NCI-H748 (cell line): ENCODE results near the gene SYCE3.

ENCODE experiments used
- DNase-seq: peaks from one replicate; lab custom pipeline; 2025; ENCODE audit not compliant: unreplicated experiment; lab: John Stamatoyannopoulos, UW

The SYCE3 gene

GRCh38 chr22:50504369-50505211 lies 58.1 kb downstream of the SYCE3 start:
- no peak for DNase-seq

- DNase-seq = no peak
Observed at GRCh38 chr22:50503475-50504145, 59.1 kb downstream of the SYCE3 start.

- no peak for DNase-seq
Observed at GRCh38 chr22:50502628-50503474, 59.9 kb downstream of the SYCE3 start.

GRCh38 chr22:50502096-50502495 lies 60.6 kb downstream of the SYCE3 start:
- no peak for DNase-seq
